H9 (cell line): Measurements from ENCODE around the gene BTG3. TPM values are rescaled to one million over a fixed set of nuclear protein-coding genes. Genes with fewer than 3 reads are reported as not detected.

Experiments used
- DNase-seq: peaks from one replicate; pipeline ENCODE4 v3.0.0-alpha.2; 2017
- H2AFZ ChIP-seq: one replicate; pipeline ENCODE4 v1.6.1; 2013; ENCODE audit warnings: mild to moderate bottlenecking, low read length, control low read depth, moderate library complexity
- H2AK5ac ChIP-seq: 2 replicates; pipeline ENCODE4 v1.6.1; 2013; ENCODE audit warnings: low read length, control low read depth, mixed read lengths; ENCODE audit not compliant: insufficient read length
- H2BK120ac ChIP-seq: one replicate; pipeline ENCODE4 v1.6.1; 2013; ENCODE audit warnings: low read depth, mild to moderate bottlenecking, low read length, control low read depth, inconsistent platforms; ENCODE audit not compliant: poor library complexity, severe bottlenecking
- H2BK12ac ChIP-seq: 2 replicates; pipeline ENCODE4 v1.6.1; 2013; ENCODE audit warnings: low read length, control low read depth, mixed read lengths, low read depth; ENCODE audit not compliant: insufficient read length
- H2BK15ac ChIP-seq: 2 replicates; pipeline ENCODE4 v1.6.1; 2013; ENCODE audit warnings: low read depth, low read length, control low read depth
- H2BK20ac ChIP-seq: one replicate; pipeline ENCODE4 v1.6.1; 2013; ENCODE audit warnings: low read depth, mild to moderate bottlenecking, low read length, control low read depth, inconsistent platforms; ENCODE audit not compliant: poor library complexity, severe bottlenecking
- H2BK5ac ChIP-seq: 2 replicates; pipeline ENCODE4 v1.6.1; 2013; ENCODE audit warnings: low read length, control low read depth, mixed read lengths; ENCODE audit not compliant: insufficient read length
- H3K14ac ChIP-seq: 2 replicates; pipeline ENCODE4 v1.6.1; 2013; ENCODE audit warnings: low read length, control low read depth; ENCODE audit not compliant: insufficient read depth
- H3K18ac ChIP-seq: 2 replicates; pipeline ENCODE4 v1.6.1; 2013; ENCODE audit warnings: low read depth, mild to moderate bottlenecking, mixed read lengths, low read length, control low read depth; ENCODE audit not compliant: insufficient read length
- H3K23ac ChIP-seq: 2 replicates; pipeline ENCODE4 v1.6.1; 2013; ENCODE audit warnings: low read length, control low read depth, mixed read lengths, low read depth; ENCODE audit not compliant: insufficient read length
- H3K23me2 ChIP-seq: 2 replicates; pipeline ENCODE4 v1.6.1; 2013; ENCODE audit warnings: low read depth, mild to moderate bottlenecking, mixed read lengths, low read length, control low read depth; ENCODE audit not compliant: insufficient read length, poor library complexity, severe bottlenecking
- H3K27ac ChIP-seq: 2 replicates; pipeline ENCODE4 v1.5.1; 2013; ENCODE audit warnings: low read length, control low read depth, mixed read lengths, low read depth; ENCODE audit not compliant: insufficient read length
- H3K27me3 ChIP-seq: 2 replicates; pipeline ENCODE4 v1.6.1; 2013; ENCODE audit warnings: low read length, control low read depth, inconsistent platforms; ENCODE audit not compliant: insufficient read depth
- H3K4ac ChIP-seq: 2 replicates; pipeline ENCODE4 v1.6.1; 2013; ENCODE audit warnings: low read depth, mild to moderate bottlenecking, control low read depth, inconsistent platforms, low read length, moderate library complexity
- H3K4me1 ChIP-seq: 2 replicates; pipeline ENCODE4 v1.6.1; 2013; ENCODE audit warnings: low read length, control low read depth, inconsistent platforms; ENCODE audit not compliant: insufficient read depth
- H3K4me2 ChIP-seq: 2 replicates; pipeline ENCODE4 v1.6.1; 2013; ENCODE audit warnings: low read length, control low read depth, mixed read lengths; ENCODE audit not compliant: insufficient read length, insufficient read depth
- H3K56ac ChIP-seq: 2 replicates; pipeline ENCODE4 v1.6.1; 2013; ENCODE audit warnings: low read depth, mild to moderate bottlenecking, mixed read lengths, low read length, control low read depth; ENCODE audit not compliant: insufficient read length
- H3K79me1 ChIP-seq: 2 replicates; pipeline ENCODE4 v1.6.1; 2013; ENCODE audit warnings: low read depth, mild to moderate bottlenecking, moderate library complexity, low read length, control low read depth, inconsistent platforms; ENCODE audit not compliant: insufficient read depth, poor library complexity, severe bottlenecking
- H3K79me2 ChIP-seq: 2 replicates; pipeline ENCODE4 v1.6.1; 2013; ENCODE audit warnings: low read length, control low read depth, inconsistent platforms; ENCODE audit not compliant: insufficient read depth
- H3K9ac ChIP-seq: 2 replicates; pipeline ENCODE4 v1.6.1; 2013; ENCODE audit warnings: low read length, control low read depth, mixed read lengths; ENCODE audit not compliant: insufficient read length; ENCODE audit errors: extremely low read depth
- H3K9me3 ChIP-seq: one replicate; pipeline ENCODE4 v1.6.1; 2013; ENCODE audit warnings: low read depth, low read length, inconsistent platforms; ENCODE audit not compliant: control insufficient read depth
- H3T11ph ChIP-seq: one replicate; pipeline ENCODE4 v1.6.1; 2013; ENCODE audit warnings: mild to moderate bottlenecking, low read length, control low read depth, inconsistent platforms
- H4K20me1 ChIP-seq: one replicate; pipeline ENCODE4 v1.6.1; 2013; ENCODE audit not compliant: control insufficient read depth, insufficient read length, insufficient read depth
- H4K5ac ChIP-seq: 2 replicates; pipeline ENCODE4 v1.6.1; 2013; ENCODE audit warnings: low read depth, mild to moderate bottlenecking, mixed read lengths, low read length, control low read depth; ENCODE audit not compliant: insufficient read length
- H4K8ac ChIP-seq: replicated peaks from 2 replicates; pipeline ENCODE4 v1.6.1; 2013; ENCODE audit warnings: low read length, control low read depth, mixed read lengths, low read depth; ENCODE audit not compliant: insufficient read length
- H4K91ac ChIP-seq: 2 replicates; pipeline ENCODE4 v1.6.1; 2013; ENCODE audit warnings: low read depth, mild to moderate bottlenecking, moderate library complexity, mixed read lengths, low read length, control low read depth; ENCODE audit not compliant: insufficient read length
- H3K27ac Mint-ChIP-seq, 3 experiments: 2 replicates in 2 of 3; 3 replicates in 1 of 3; pipeline ENCODE4 v1.8.0; 2020 to 2021; ENCODE audit warnings: mixed read lengths in 3 of 3, mild to moderate bottlenecking in 1 of 3, moderate library complexity in 1 of 3
- H3K27me3 Mint-ChIP-seq: 2 replicates; pipeline ENCODE4 v1.8.0; 2021; ENCODE audit warnings: low read depth, mild to moderate bottlenecking, moderate library complexity, mixed read lengths
- H3K36me3 Mint-ChIP-seq, 3 experiments: 2 replicates in 2 of 3; 3 replicates in 1 of 3; pipeline ENCODE4 v1.8.0; 2020 to 2021; ENCODE audit warnings: low read depth in 3 of 3, mixed read lengths in 3 of 3; ENCODE audit not compliant: insufficient read depth in 1 of 3
- H3K4me1 Mint-ChIP-seq, 2 experiments: 2 replicates each; pipeline ENCODE4 v1.8.0; 2020; ENCODE audit warnings: mixed read lengths in 2 of 2
- H3K4me3 Mint-ChIP-seq, 2 experiments: 2 replicates in 1 of 2; 3 replicates in 1 of 2; pipeline ENCODE4 v1.8.0; 2020 to 2021; ENCODE audit warnings: mild to moderate bottlenecking in 2 of 2, mixed read lengths in 2 of 2, moderate library complexity in 1 of 2
- H3K9me3 Mint-ChIP-seq, 2 experiments: 2 replicates in 1 of 2; 3 replicates in 1 of 2; pipeline ENCODE4 v1.8.0; 2020; ENCODE audit warnings: mild to moderate bottlenecking in 2 of 2, mixed read lengths in 2 of 2, moderate library complexity in 1 of 2
- CTCF ChIP-seq: fragments of 200-600 bp; sonication (generic); conservative IDR thresholded peaks from 3 replicates; pipeline ENCODE4 v1.8.0; 2021; ENCODE audit warnings: antibody characterized with exemption, mild to moderate bottlenecking
- WGBS: extraction: QIAGEN DNeasy Blood & Tissue Kit; methylation state at CpG from one replicate; pipeline ENCODE4 v1.1.7; 2013; ENCODE audit warnings: missing lambda C conversion rate, low lambda C conversion rate, mixed read lengths; ENCODE audit not compliant: insufficient read length; ENCODE audit errors: extremely low coverage; 5-methylcytosine and 5-hydroxymethylcytosine counted together
- total RNA-seq: library from RNA; stranded (reverse); gene quantifications from 2 replicates; pipeline ENCODE4 v1.2.1, GENCODE V29; 2021

Gene BTG3
- total RNA-seq, 1 experiment from 2014 or later: 32.2 TPM

GRCh38 chr21:17660862-17661261 is 48.2 kb upstream of the BTG3 start:
- no peak overlapping the region for H2BK15ac ChIP-seq
- H4K91ac ChIP-seq: no peak overlapping the region
- no peaks in the 10 kb centered on the region for H3K23me2 ChIP-seq
- H3K9me3 ChIP-seq: no peaks in the 10 kb centered on the region
- no peak overlapping the region for H3K9ac ChIP-seq
- H2BK12ac ChIP-seq: no peak overlapping the region
- H3K4ac ChIP-seq: no peak overlapping the region
- H3T11ph ChIP-seq: no peak overlapping the region
- no peaks in the 10 kb centered on the region; a peak in 1 of 7 replicates for H3K36me3 Mint-ChIP-seq
- no peak overlapping the region for H3K18ac ChIP-seq
- H3K56ac ChIP-seq: no peak overlapping the region
- H2AFZ ChIP-seq: no peak overlapping the region
- TF ChIP-seq CTCF: no peak
- H4K8ac ChIP-seq: no peak overlapping the region
- no peaks in the 10 kb centered on the region for H3K9me3 Mint-ChIP-seq
- no peak overlapping the region for H3K4me2 ChIP-seq
- H2BK20ac ChIP-seq: no peak overlapping the region
- no peaks in the 10 kb centered on the region for H3K27me3 ChIP-seq
- DNase-seq: no peak
- no peaks in the 10 kb centered on the region for H4K20me1 ChIP-seq
- H2BK5ac ChIP-seq: no peak overlapping the region
- no peak overlapping the region for H3K14ac ChIP-seq
- no peak overlapping the region for H2BK120ac ChIP-seq
- H3K27me3 Mint-ChIP-seq: peaks cover 12% of the 10 kb centered on the region
- H3K4me3 Mint-ChIP-seq: no peak overlapping the region
- no peak overlapping the region for H2AK5ac ChIP-seq
- no peak overlapping the region for H3K27ac Mint-ChIP-seq
- WGBS: no CpG with 5 or more reads among the region's 6 CpGs
- no peak overlapping the region for H3K27ac ChIP-seq
- no peaks in the 10 kb centered on the region for H3K79me1 ChIP-seq
- H4K5ac ChIP-seq: no peak overlapping the region
- no peaks in the 10 kb centered on the region for H3K79me2 ChIP-seq
- no peaks in the 10 kb centered on the region for H3K4me1 ChIP-seq
- H3K23ac ChIP-seq: no peak overlapping the region
- peaks cover 12% of the 10 kb centered on the region in 2 experiments for H3K4me1 Mint-ChIP-seq
